ENCODE measurements around the gene MMP20. TPM values are rescaled to one million over a fixed set of nuclear protein-coding genes. Genes with fewer than 3 reads are reported as not detected.

The MMP20 gene
- polyA plus RNA-seq, 12 donors, result not detected

- no peak for DNase-seq
These were observed 2.0 kb downstream of the MMP20 start for GRCh38 chr11:102623128-102623527.

GRCh38 chr11:102622258-102622657 lies 2.9 kb downstream of the MMP20 start:
- no peak for DNase-seq

GRCh38 chr11:102620818-102621561 lies 4.1 kb downstream of the MMP20 start:
- no peak for DNase-seq

- DNase-seq, result no peak
These were observed 5.0 kb downstream of the MMP20 start for GRCh38 chr11:102620179-102620578.

GRCh38 chr11:102617466-102618008 lies 7.6 kb downstream of the MMP20 start:
- no peak for DNase-seq

GRCh38 chr11:102615894-102616432 lies 9.2 kb downstream of the MMP20 start:
- no peak for DNase-seq

- DNase-seq, result no peak
These were observed 9.8 kb downstream of the MMP20 start for GRCh38 chr11:102615077-102615893.

- no peak for DNase-seq
These were observed 10.6 kb downstream of the MMP20 start for GRCh38 chr11:102614485-102614884.

GRCh38 chr11:102614031-102614430 lies 11.1 kb downstream of the MMP20 start:
- DNase-seq, result no peak

GRCh38 chr11:102613450-102613849 lies 11.7 kb downstream of the MMP20 start:
- DNase-seq, result no peak

GRCh38 chr11:102611291-102611690 lies 13.8 kb downstream of the MMP20 start:
- DNase-seq, result no peak

- DNase-seq, result no peak
These were observed 14.9 kb downstream of the MMP20 start for GRCh38 chr11:102610200-102610599.

GRCh38 chr11:102608699-102609098 lies 16.4 kb downstream of the MMP20 start:
- no peak for DNase-seq

- no peak for DNase-seq
These were observed 20.3 kb downstream of the MMP20 start for GRCh38 chr11:102604875-102605274.

- DNase-seq, result no peak
These were observed 21.1 kb downstream of the MMP20 start for GRCh38 chr11:102604011-102604410.

- DNase-seq, result no peak
These were observed 21.6 kb downstream of the MMP20 start for GRCh38 chr11:102603576-102603975.

GRCh38 chr11:102603091-102603490 lies 22.0 kb downstream of the MMP20 start:
- no peak for DNase-seq

- no peak for DNase-seq
These were observed 24.5 kb downstream of the MMP20 start for GRCh38 chr11:102600666-102601065.

- DNase-seq, result no peak
These were observed 25.4 kb downstream of the MMP20 start for GRCh38 chr11:102599642-102600261.

- DNase-seq, result no peak
These were observed 26.9 kb downstream of the MMP20 start for GRCh38 chr11:102598272-102598671.

- no peak for DNase-seq
These were observed 28.6 kb downstream of the MMP20 start for GRCh38 chr11:102596578-102596977.
